Epidermal melanocyte (primary cell): ENCODE data around the gene ZNHIT3.
"Not testable (repeated sequence)": the region's sequence is repeated elsewhere in the genome, so short reads cannot be mapped to it uniquely, and the experiment has no call there.

Experiments
- DNase-seq: peaks from one replicate; pipeline ENCODE4 v3.0.0; 2011; ENCODE audit warnings: low spot score; ENCODE audit not compliant: insufficient read length

Gene ZNHIT3

DNA sequence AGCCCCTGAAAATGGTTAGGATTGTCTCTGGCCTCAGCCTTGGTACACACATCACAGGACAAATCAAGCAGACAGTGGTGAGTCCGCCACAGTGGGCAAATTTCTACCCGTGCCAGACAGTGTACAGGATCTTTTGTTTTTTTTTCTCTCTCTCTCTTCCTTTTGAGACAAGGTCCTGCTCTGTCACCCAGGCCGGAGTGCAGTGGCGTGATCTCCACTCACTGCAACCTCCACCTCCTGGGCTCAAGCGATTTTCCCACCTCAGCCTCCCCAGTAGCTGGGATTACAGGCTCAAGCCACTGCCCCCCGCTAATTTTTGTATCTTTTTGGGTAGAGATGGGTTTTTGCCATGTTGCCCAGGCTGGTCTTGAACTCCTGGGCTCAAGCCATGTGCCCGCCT, 2.5 kb upstream of the ZNHIT3 start:
- DNase-seq: not testable (repeated sequence)

DNA sequence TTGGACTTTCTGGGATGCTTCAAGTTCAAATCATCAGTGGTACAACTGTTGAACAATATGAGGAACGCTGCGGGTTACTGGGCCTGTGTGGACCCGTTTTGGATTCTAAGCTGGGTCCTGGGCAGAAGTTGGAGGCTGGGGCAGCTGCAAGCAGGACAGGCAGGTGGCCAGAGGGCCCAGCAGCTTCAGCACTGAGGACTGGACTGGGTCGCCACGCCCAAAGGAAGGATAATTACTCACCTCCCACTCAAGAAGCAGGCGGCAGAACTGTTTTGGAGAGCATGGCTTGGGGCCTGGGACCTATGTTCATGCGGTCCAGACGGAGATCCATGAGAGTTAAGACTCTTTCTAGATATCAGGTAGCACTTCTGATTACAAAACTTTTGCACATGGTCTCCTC, 1.5 kb upstream of the ZNHIT3 start:
- DNase-seq: no peak

DNA sequence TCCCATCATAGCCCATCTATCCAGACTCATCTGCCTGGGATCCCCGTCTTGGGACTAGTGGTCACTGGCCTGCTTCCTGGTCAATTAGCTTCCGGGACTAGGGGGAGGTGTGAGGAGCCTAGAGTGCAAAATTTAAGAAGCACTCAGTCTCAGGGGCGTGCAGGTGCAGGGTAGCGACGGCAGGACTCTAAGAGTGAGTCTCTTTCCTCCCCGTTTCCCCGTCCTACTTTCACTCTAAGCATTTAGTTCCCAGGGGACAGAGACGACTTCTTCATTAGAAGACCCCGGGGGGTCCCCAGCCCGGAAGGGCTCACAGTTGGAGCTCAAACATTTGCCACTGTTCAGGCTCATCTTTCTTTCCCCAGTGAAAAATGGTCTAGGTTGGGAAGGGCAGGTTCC, 677 bp upstream of the ZNHIT3 start:
- no peak for DNase-seq

DNA sequence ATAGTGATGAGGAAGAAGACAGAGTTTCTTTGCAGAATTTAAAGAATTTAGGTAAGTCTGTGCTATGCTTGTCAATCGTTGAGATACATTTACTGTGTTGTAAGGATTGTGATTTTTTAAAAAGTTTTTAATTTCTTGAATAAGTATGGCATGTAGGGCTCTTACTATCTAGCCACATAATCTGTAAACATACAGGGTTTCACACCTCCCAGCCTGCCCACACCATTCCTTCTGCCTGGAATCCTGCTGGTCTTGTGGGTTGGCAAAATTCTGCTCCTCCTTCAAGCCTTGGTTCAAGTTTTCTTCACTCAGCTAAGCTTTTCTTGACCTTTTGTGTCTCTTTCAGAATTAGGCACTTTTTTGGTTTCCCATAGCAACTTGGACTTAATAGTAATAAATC, 7.5 kb downstream of the ZNHIT3 start:
- no peak for DNase-seq

DNA sequence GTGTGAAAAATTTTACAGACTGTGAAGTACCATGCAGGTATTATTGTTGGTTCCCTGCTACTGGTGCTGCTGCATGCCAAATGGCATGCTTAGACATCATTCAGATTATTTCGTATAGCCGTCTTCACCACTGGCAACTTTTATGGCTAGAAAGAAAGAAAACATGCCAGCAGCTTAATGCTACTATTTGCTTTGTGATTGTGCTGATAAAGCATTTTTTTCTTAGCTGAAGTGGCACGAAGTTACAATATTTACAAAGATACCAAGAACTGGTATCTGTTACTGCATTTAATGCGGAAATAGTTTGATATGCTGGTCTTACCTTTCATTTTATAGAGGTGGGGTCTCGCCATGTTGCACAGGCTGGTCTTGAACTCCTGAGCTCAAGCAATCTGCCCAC, 8.2 kb downstream of the ZNHIT3 start:
- no peak for DNase-seq

DNA sequence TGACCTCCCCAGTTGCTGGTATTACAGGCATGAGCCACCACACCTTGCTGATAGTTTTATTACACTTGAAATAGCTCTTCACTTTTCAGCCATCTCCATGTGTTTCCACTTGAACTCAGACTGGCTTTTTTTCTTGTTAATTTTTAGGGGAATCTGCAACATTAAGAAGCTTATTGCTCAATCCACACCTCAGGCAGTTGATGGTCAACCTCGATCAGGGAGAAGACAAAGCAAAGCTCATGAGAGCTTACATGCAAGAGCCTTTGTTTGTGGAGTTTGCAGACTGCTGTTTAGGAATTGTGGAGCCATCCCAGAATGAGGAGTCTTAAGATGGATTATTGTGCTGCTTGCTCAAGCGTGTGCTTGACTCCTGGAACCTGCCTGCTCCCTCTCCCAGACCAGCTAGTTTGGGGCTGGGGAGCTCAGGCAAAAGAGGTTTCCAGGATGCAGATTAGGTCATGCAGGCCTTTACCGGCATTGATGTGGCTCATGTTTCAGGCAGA, 8.6 kb downstream of the ZNHIT3 start:
- DNase-seq: no peak

DNA sequence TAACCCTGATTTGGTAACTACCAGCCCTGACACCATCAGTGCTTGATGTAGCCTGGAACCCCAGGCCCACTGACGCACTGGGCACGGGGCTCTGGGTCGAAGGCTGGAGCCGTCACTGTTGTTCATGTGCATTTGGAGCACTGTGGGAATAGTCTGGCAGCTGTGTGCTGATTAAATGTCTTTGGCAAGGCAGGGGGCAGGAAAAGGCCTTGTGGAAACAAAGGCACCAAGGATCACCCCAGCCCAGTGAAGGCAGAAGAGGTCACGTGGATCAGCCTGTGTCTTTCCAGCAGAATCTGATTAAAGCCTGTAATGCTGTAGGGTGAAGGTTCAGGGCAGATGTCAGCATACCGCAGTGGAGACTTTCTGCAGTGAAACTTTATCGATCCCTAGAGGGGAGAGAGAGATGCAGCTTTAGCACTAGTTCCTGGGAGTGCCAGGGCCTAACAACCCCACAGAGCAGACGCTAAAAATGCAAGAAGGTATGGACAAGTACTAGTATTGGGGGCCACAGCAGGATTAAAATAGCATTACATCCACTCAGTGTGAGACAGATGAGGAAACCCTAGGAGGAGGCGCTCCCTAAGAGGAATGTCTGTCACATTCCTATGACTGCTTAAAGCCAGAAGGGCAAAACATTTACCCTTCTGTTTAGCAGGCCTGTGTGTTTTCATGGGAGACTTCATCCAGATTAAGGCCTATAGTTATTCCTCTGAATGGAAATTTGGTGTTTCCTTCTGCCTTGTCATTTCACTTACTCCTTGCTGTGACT, 9.7 kb downstream of the ZNHIT3 start:
- no peak for DNase-seq

DNA sequence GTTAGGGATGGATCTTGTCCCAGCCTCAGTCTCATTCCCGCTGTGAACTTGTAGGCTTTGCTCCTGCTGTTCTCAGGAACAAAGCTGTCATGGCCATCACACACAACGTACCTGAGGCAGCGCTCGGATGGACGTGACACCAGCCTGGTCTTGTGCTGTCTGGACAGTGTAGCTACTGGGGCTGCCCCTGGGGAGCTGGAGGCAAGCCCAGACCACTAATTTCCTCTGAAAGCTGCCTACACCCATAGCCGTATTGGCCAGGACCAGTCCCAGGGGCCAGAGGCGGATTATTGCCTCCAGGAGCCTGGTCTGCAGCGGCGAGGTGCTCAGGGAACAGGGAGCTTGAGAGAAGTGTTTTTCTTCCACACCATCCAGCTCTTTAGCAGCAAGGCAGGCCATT, 11.7 kb downstream of the ZNHIT3 start:
- DNase-seq: no peak

DNA sequence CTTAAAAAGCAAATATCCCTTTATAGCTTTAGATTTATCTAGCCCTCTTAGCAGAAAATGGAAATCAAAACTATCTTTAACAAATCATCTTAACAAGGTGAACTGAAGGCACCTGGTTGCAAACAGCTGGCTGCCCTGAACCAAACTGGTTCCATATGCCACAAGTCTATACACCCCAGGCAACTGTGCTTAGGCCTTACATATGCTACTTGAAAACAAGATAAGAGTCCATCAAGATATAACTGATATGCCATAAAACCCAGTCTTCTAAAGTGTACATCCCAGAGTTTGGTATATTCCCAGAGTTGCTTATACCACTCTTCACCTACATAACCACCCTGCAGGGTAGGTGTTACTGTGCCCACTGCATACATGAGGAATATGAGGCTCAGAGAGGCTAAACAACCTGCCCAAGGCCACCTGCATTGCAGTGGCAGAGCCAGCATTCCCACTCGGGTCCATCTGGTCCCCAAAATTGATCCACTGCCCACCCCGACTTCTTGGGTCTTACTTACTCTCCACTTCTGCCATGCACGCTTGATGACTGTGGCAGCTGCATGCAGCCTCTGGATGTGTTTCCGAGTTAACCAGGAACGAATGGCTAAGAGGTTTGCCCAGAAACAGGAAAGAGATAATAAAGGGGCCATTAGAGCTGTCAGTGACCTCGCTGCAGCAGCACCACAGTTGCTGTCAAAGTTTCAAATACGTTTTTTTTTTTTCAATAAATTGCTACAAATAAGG, 12.2 kb downstream of the ZNHIT3 start:
- DNase-seq: no peak

DNA sequence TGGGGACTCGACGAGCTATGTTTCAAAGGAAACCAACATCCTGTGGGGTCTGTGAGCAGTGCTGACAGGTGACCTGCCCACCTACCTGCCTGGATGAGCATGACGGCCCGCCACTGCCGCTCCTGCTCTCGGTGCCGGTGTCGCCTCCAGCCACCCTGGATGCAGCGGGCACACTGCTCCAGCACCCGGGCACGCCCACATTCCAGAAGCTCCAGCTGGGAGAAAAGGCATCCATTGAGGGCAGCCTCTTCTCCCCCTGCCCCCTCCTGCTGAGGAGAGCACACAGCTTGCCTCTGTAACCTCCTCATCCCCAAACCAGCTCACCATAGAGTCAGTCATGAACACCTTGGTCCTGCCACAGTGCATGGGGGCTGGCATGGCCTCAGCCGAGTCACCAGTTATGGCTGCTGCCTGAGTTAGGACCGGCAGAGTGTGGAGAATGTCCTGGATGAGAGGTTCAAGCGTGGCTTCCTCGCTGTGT, 14.3 kb downstream of the ZNHIT3 start:
- no peak for DNase-seq

DNA sequence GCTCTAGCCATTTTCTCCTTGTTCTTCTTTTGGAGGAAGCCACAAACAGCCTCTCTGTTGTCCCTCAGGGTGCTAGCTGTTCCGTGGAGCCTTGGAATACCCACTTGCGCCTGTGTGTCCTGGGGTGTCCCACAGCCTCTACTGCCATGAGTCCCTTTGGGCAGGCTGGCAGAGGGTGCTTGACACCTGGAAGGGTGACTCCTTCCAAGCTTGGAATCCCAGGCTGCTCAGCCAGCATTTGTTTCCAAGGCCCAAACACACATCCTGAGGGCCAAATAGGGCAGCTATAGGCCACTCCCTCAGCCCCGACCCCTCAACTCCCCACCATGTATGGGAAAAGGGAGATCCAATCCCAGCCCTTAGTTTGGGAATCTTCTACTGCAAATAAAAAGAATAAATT, 14.9 kb downstream of the ZNHIT3 start:
- no peak for DNase-seq

DNA sequence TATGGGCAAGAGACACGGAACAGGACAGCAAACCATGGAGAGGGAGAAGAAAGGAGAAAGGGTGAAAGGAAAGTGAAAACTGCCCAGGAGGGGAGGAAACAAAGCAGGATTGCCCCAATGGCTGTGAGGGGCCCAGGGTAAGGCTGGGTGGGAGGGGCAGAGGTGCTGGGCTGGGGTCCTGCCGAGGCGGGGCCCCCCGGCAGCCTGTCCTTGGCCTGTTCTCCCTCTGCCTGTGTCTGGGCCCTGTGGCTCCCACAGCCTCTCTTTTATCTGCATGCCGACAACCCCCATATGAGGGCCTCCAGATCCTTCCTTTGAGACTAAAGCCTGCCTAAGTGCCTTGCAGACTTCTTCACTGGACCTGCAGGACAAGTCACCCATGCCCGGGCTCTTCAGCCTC, 15.5 kb downstream of the ZNHIT3 start:
- no peak for DNase-seq

DNA sequence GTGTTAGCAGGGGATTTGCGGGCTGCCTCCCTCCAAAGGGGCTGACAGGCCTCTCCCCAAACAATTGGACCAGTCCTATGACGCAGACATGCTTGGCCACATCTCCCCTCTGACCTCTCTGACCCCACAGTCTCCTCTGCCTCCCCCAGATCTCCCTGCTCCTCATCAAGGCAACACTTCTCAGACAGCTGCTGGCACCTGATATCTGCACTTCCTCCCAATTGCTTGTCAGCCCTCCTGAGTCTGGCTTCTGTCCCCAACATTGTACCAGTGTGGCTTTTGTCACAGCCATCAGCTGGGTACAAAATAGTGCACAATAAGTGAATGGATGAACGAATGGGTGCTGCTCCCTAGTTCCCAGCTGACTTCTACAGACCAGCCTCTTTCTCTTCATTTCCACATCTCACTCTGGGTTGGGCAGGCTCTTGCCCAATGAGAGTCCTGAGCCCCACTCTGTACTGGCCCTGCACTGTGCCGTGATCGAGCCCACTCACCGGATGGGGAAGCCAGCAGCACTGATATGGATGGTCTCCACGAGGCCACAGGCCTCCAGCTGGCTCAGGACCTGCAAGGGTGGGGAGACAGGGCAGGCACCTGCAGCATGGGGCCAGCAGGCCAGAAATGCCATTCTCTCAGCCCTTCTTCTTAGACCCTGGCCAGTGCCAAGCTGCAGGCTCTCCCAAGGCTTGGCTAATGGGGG, 17.1 kb downstream of the ZNHIT3 start:
- DNase-seq: no peak

DNA sequence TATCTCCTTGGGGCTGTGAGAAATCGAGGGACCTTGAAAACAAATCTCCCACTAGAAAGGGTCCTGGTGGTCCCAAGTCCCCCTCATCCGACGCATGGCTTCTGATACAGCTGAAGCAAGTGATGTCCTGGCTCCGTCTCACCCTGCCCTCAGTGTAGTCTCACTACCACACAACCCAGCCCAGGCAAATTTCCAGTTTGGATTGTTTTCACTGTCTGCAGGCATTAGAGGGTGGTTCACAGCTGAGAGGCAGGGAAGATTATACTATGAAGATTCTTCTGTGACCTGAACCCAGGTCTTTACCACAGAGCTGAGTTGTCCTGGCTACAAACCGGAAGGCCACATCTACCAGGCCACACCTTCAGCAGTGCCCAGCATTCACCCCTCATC, 17.7 kb downstream of the ZNHIT3 start:
- no peak for DNase-seq

DNA sequence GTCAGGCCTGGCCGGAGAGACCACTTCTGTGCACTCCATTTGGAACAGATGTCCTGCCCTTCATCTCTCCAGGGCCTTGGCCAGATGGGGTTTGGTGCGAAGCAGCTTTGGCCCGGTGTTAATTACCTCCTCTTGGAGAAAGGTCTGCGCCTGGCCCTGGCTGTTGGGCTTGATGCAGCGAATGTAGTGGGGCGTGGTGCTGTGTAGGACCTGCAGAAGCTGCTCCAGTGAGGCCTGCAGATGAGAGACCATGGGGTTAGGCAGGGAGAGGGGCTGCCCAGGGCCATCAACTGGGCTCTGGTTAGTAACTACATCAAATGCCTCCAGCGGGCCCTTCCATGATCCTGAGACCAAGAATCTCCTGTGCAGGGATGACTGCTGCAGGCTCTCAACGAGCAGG, 18.7 kb downstream of the ZNHIT3 start:
- no peak for DNase-seq

DNA sequence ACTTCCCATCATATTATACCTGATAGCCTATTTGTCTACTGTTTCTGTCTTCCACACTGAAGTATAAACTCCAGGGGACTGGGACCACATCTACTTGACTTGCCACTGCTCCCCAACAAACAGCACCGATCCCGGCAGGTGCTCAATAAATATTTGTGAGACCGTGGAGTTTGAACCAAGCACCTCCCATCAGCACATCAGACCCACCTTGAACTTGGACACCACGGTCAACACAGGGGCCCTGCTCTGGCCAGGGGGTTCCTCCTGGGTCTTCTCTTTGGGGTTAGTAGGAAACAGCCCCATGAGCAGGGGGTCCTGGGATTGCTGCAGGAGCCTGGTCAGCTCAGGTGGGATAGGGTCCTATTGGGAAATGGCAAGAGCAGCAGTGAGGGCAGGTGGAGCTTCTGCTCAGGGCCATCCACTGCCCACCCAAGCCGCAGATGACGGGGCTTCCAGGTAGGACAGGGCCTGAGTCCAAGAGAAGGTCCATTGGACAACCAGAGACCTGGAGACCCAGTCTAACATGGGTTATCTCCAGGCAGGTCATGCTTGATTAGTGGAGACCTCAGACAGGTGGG, 19.9 kb downstream of the ZNHIT3 start:
- no peak for DNase-seq

DNA sequence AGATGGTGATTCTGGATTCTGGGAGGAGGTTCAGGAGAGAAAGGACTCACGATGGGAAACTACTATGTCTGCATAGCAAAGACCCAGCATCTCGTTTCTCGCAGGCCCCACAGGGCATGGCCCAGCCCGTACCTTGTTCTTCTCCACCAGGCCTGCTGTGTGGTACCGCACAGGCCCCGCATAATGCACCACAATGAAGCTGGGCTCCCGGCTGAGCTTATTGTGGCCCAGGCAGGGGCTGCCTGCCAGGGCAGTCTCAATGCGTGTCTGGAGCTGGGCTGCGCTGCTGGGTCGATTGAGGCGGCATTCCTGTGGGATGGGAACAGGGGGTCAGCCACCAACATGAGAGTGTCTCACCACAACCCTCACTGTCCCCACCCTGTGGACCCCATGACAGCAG, 20.4 kb downstream of the ZNHIT3 start:
- DNase-seq: no peak

DNA sequence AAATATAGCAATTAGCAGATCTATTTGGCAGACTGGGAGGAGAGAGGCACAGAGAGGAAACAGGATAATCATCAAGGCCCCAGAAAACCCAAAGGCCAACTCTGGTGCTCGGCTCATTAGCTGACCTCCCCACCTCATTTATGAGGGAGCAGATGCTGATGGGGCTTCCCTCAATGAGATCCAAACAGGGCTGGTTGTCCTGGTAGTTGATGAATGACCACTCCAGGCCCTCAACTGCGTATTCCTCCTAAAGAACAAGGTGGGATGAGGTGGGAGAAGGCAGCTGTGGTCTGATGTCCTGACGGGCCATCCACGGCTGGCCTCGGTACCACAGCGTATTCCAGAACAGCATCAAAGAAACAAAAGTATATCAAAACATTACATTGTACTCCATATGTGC, 20.8 kb downstream of the ZNHIT3 start:
- no peak for DNase-seq

DNA sequence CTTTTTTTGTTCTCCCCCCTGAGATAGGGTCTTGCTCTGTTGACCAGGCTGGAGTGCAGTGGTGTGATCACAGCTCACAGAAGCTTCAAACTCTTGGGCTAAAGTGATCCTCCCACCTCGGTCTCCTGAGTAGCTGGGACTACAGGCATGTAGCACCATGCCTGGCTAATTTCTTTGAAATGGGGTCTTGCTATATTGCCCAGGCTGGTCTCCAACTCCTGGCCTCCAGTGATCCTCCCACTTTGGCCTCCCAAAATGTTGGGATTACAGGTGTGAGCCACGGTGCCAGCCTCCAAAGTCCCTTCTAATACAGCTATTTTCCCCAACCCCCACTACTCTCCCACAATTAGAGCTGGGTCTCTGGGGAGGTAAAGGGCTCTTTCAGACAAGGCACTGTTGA, 22.0 kb downstream of the ZNHIT3 start:
- not testable (repeated sequence) for DNase-seq

DNA sequence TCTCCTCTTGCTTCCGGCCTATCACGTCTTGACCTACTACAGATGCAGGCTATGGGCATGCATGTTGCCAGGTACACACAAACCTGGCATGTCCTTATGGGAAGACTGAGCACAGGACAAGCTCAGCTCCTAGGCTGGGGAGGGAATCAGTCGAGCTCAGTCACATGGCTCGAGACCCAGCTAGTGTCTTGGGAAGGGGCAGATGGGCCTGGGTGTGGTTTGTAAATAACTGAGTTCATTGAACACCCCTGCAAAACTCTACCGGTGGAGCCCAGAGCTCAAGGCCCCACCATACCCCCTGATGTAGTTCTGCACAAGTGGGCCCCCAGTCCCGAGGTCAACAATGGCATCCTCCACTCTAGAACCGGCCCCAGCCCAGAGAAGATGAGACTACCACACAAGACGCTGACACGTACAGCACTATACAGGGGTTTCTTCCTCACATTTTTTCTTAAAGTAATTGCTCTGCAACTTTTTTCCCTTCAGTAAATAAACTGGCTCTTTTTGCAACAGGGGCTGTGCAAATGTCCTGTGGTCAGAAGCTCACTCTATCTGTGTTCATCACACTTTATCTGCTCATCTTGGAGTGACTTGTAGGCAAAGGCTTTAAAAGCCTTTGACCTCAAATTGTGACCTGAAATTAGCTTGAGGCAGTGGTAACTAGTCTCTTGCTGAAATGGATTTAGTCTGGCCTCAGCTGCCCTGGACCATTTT, 22.9 kb downstream of the ZNHIT3 start:
- no peak for DNase-seq

DNA sequence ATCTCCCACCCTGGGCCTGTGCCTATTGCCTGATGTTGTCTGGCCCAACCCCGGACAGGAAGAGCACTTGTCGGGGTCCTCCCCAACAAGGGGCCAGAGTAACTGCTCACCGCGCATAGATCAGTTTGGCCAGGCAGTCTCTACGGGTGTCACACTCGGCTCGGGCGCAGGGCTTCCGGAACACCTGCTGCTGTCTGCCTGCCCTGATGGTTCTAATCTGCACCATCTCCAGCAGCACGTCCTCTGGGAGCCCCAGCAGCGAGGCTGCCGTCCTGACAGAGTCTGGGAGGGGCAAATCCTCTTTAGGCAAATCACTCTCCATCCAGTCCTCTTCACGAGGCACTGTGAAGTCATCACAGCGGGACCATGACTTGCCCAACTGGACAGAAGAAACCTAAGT, 24.2 kb downstream of the ZNHIT3 start:
- no peak for DNase-seq
